Upper lobe of left lung (tissue), 6 donors: Measurements from ENCODE around the gene INPP4B. TPM values are rescaled to one million over a fixed set of nuclear protein-coding genes. Genes with fewer than 3 reads are reported as not detected.

Experiments used
- ATAC-seq, 2 donors: fragments of 200-7000 bp; cut with Tn5 transposase; one replicate each; pipeline ENCODE4 v1.9.1; 2022; ENCODE audit warnings: mild to moderate bottlenecking in 2 of 2, moderate library complexity in 2 of 2; ENCODE audit not compliant: low FRiP score in 2 of 2
- DNase-seq, 2 donors: peaks; one replicate each; pipeline ENCODE4 v3.0.0-alpha.2; 2019 to 2020
- H3K27ac ChIP-seq, 4 donors: fragments of 200-600 bp; sonication (generic); one replicate each; pipeline ENCODE4 v1.5.1; 2016 to 2019
- H3K27me3 ChIP-seq, 4 donors: fragments of 200-600 bp; sonication (generic); one replicate each; pipeline ENCODE4 v1.5.1; 2017 to 2019
- H3K36me3 ChIP-seq, 4 donors: fragments of 200-600 bp; sonication (generic); one replicate each; pipeline ENCODE4 v1.5.1; 2016 to 2019
- H3K4me1 ChIP-seq, 4 donors: fragments of 200-600 bp; sonication (generic); one replicate each; pipeline ENCODE4 v1.5.1; 2018 to 2019
- H3K4me3 ChIP-seq, 4 donors: fragments of 200-600 bp; sonication (generic); one replicate each; pipeline ENCODE4 v1.5.1; 2017 to 2019; ENCODE audit warnings: mild to moderate bottlenecking in 2 of 4, moderate library complexity in 1 of 4
- H3K9me3 ChIP-seq, 4 donors: fragments of 200-600 bp; sonication (generic); one replicate each; pipeline ENCODE4 v1.5.1; 2018 to 2019
- EP300 ChIP-seq, 4 donors: sonication (generic); formaldehyde crosslinking; IDR thresholded peaks; one replicate each; pipeline ENCODE4 v1.5.1; 2017; ENCODE audit warnings: antibody characterized with exemption in 4 of 4, control low read depth in 2 of 4
- POLR2A ChIP-seq, 4 donors: fragments of 450-650 bp; IDR thresholded peaks; one replicate each; pipeline ENCODE4 v1.5.1; 2016 to 2017; ENCODE audit warnings: antibody characterized with exemption in 4 of 4, mild to moderate bottlenecking in 2 of 4
- POLR2AphosphoS5 ChIP-seq, 2 donors: sonication (generic); formaldehyde crosslinking; IDR thresholded peaks; one replicate each; pipeline ENCODE4 v1.5.1; 2017; ENCODE audit warnings: antibody characterized with exemption in 2 of 2
- WGBS, 2 donors: methylation state at CpG; one replicate each; pipeline ENCODE4 v1.1.5; 2017 to 2018; 5-methylcytosine and 5-hydroxymethylcytosine counted together
- total RNA-seq, 6 donors: library from RNA; depleted of rRNA in 4 of 6; stranded (reverse); fragments of >200 nt in 4 of 6; gene quantifications; one replicate each; pipeline versions ENCODE4 v1.1.0 to v1.2.1, GENCODE V29; 2016 to 2021
- TF ChIP-seq, protein P1 (sequence below), 6 experiments: fragments of 450-650 bp in 4 of 6; fragments of 200-600 bp in 2 of 6; sonication (generic) in 2 of 6; IDR thresholded peaks; one replicate each; pipeline ENCODE4 v1.5.1; 2016 to 2019; ENCODE audit warnings: antibody characterized with exemption in 6 of 6
- donor health status: DM: no; HTN: no; CAD: no; lungs with moderate emphysema.
- donor health status: DM: no; HTN: yes; CAD: no; lungs with severe emphysema.

INPP4B gene
- total RNA-seq, 6 donors from 2014 or later: 4.7 to 31.4 (median 10.4) TPM

DNA sequence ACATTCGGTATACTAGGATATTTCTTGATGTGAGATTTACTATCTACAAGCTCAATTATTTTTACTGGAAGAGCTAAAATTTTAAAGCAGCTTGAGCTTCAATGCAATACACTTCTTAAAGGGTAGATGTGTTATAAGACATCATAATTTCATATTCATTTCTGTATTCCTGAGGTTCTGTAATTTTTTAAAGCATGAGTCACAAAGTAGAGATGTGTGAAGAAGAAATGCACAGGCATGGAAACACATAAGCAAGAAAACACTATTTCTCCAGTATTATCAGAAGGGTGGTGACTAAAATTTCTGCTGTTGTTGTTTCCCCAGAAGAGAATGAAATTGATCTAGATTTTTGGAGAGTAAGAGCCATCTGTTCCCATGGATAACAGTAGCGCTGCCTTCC lies 72.6 kb downstream of the INPP4B start:
- Histone ChIP-seq H3K27me3 (no peaks in the 10 kb centered on the region), H3K36me3 (no peaks in the 10 kb centered on the region), H3K27ac (no peak overlapping the region), H3K9me3 (no peaks in the 10 kb centered on the region), H3K4me3 (no peak overlapping the region), H3K4me1 (no peaks in the 10 kb centered on the region)
- DNase-seq: no peak
- no peak for ATAC-seq
- TF ChIP-seq POLR2AphosphoS5 (IDR thresholded peaks at IDR 0.05) (no peak), EP300 (IDR thresholded peaks at IDR 0.05) (no peak)
- WGBS, 2 donors: 96 to 100% methylated on average over 2 of the region's 2 CpGs

DNA sequence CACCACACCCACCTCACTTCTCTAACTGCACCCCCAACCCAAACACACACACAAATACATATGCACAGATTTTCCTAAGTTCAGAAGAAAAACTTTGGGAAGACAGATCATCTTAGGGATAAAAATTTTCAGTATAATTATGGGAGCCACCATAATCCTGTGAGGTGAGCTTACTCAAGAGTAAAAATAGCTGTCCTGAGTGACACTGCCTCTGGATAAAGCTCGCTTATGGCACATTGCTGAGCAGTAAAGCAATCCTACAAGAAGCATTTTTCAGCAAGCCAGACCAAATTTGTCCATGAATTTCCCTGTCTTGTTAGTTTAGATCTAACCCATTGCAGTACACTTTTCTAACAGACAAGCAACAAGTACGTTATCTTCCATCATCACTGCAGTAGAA lies 83.8 kb downstream of the INPP4B start:
- H3K27me3 ChIP-seq: no peaks in the 10 kb centered on the region
- no peak overlapping the region for H3K27ac ChIP-seq
- ATAC-seq: no peak
- 95 to 98% methylated on average over 2 of the region's 2 CpGs for WGBS, 2 donors
- TF ChIP-seq, protein P1, sequence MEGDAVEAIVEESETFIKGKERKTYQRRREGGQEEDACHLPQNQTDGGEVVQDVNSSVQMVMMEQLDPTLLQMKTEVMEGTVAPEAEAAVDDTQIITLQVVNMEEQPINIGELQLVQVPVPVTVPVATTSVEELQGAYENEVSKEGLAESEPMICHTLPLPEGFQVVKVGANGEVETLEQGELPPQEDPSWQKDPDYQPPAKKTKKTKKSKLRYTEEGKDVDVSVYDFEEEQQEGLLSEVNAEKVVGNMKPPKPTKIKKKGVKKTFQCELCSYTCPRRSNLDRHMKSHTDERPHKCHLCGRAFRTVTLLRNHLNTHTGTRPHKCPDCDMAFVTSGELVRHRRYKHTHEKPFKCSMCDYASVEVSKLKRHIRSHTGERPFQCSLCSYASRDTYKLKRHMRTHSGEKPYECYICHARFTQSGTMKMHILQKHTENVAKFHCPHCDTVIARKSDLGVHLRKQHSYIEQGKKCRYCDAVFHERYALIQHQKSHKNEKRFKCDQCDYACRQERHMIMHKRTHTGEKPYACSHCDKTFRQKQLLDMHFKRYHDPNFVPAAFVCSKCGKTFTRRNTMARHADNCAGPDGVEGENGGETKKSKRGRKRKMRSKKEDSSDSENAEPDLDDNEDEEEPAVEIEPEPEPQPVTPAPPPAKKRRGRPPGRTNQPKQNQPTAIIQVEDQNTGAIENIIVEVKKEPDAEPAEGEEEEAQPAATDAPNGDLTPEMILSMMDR (IDR thresholded peaks at IDR 0.05): no peak
- TF ChIP-seq POLR2AphosphoS5 (IDR thresholded peaks at IDR 0.05) (no peak), EP300 (IDR thresholded peaks at IDR 0.05) (no peak), POLR2A (IDR thresholded peaks at IDR 0.05) (no peak)
- no peaks in the 10 kb centered on the region for H3K4me1 ChIP-seq
- H3K4me3 ChIP-seq: no peak overlapping the region
- no peaks in the 10 kb centered on the region for H3K36me3 ChIP-seq
- H3K9me3 ChIP-seq: no peaks in the 10 kb centered on the region
- no peak for DNase-seq

GRCh38 chr4:142752202-142752786 lies 93.8 kb downstream of the INPP4B start:
- no peaks in the 10 kb centered on the region for H3K4me1 ChIP-seq
- no peak for ATAC-seq
- TF ChIP-seq EP300 (IDR thresholded peaks at IDR 0.05) (no peak), POLR2A (IDR thresholded peaks at IDR 0.05) (no peak), POLR2AphosphoS5 (IDR thresholded peaks at IDR 0.05) (no peak)
- TF ChIP-seq, protein P1 (IDR thresholded peaks at IDR 0.05): no peak
- H3K36me3 ChIP-seq: no peaks in the 10 kb centered on the region
- no peak overlapping the region for H3K4me3 ChIP-seq
- DNase-seq: no peak
- no peaks in the 10 kb centered on the region for H3K9me3 ChIP-seq
- no peaks in the 10 kb centered on the region for H3K27me3 ChIP-seq
- H3K27ac ChIP-seq: peak overlapping the region in 1 of 4 donors; percentile 19
- 64 to 72% methylated on average over 6 of the region's 6 CpGs for WGBS, 2 donors

DNA sequence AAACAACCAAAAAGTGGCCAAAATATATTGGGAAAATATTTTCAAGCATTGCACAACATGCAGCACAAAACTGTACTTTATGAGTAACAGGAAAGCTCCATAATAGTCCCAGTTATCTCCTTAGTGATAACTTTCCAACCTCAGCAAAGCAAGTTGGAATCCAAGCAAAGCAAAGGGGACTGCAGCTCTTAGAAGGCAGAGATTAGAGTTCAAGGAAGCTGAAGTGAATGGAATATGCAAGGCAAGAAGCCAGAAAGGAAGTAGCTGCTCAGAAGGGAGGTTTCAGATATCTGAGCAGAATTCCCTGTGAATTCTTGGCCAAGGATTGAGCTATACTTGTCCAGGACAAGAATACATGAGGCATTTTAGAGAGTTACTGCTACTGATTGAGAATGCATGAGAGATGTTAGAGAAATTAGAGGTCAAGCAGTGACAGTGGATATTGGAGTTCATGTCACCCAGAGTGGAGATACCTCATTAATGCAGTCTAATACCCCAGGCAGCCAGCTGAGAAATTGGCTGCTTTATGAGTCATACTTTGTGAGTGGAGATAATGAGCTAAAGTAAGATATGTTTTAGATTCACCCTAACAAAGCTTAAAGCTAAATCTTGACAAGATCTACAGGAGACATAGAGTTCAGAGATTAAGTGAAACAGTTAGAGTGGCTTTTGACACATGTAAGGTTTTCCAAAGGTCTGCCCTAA lies 102.8 kb downstream of the INPP4B start:
- TF ChIP-seq, protein P1 (IDR thresholded peaks at IDR 0.05): no peak
- TF ChIP-seq POLR2AphosphoS5 (IDR thresholded peaks at IDR 0.05): no peak
- TF ChIP-seq EP300 (IDR thresholded peaks at IDR 0.05): no peak
- TF ChIP-seq POLR2A (IDR thresholded peaks at IDR 0.05): no peak
- Histone ChIP-seq H3K4me1 (no peaks in the 10 kb centered on the region), H3K27ac (no peak overlapping the region), H3K9me3 (no peaks in the 10 kb centered on the region), H3K4me3 (no peak overlapping the region), H3K36me3 (no peaks in the 10 kb centered on the region), H3K27me3 (no peaks in the 10 kb centered on the region)
- DNase-seq (no peak), ATAC-seq (no peak)

- ATAC-seq (no peak), DNase-seq (no peak)
- Histone ChIP-seq H3K36me3 (no peaks in the 10 kb centered on the region), H3K4me3 (no peak overlapping the region), H3K4me1 (no peaks in the 10 kb centered on the region), H3K27me3 (no peaks in the 10 kb centered on the region), H3K9me3 (no peaks in the 10 kb centered on the region), H3K27ac (no peak overlapping the region)
- WGBS, 2 donors: 81 to 83% methylated on average over 1 of the region's 1 CpG
- TF ChIP-seq POLR2A (IDR thresholded peaks at IDR 0.05) (no peak), POLR2AphosphoS5 (IDR thresholded peaks at IDR 0.05) (no peak), EP300 (IDR thresholded peaks at IDR 0.05) (no peak)
- TF ChIP-seq, protein P1 (IDR thresholded peaks at IDR 0.05): no peak
These were observed 104.1 kb downstream of the INPP4B start for GRCh38 chr4:142741995-142742394.
